Posterior vena cava (tissue), 2 donors: ENCODE measurements around the gene COQ4. TPM values are rescaled to one million over a fixed set of nuclear protein-coding genes. Genes with fewer than 3 reads are reported as not detected.
"Not testable (repeated sequence)": the region's sequence is repeated elsewhere in the genome, so short reads cannot be mapped to it uniquely, and the experiment has no call there.

Experiments
- DNase-seq: peaks from one replicate; pipeline ENCODE4 v3.0.0-alpha.2; 2020; ENCODE audit warnings: low spot score
- intact Hi-C, 2 donors: fragments of 100-400 bp; cut with DNase I; formaldehyde crosslinking; loops; one replicate each; pipeline versions ENCODE4 v1.14.1 to v1.14.2; 2022 to 2023
- total RNA-seq, 2 donors: library from RNA; stranded (reverse); fragmentation: NEBNext Ultra II Directional; extraction: Animal tissue kit (Norgen Biotek cat#: 25700); gene quantifications; one replicate each; pipeline ENCODE4 v1.2.1, GENCODE V29; 2021
- donor health status: DM: yes; HTN: yes; CAD: no.
- donor health status: DM: yes; HTN: yes; CAD: no.

COQ4 gene
- total RNA-seq, 2 donors from 2014 or later = 16.0 to 20.0 TPM

- DNase-seq = not testable (repeated sequence)
- intact Hi-C loops = loop anchor here in 1 of 2 donors (1.0 kb wide), 1 partner anchor 30 kb away; no protein-coding TSS in a partner anchor
Measured at GRCh38 chr9:128338852-128339614, 16.4 kb downstream of the COQ4 start.

- intact Hi-C loops = no loop called here
- peak; percentile 88 for DNase-seq
Measured at GRCh38 chr9:128339761-128340690, 17.4 kb downstream of the COQ4 start, which contains the start of gene SLC27A4. SLC27A4 (plus strand) TSS chr9:128340527; CDS start chr9:128343133, 2,606 bp downstream.

- DNase-seq = peak; percentile 86
- intact Hi-C loops = no loop called here
Measured at GRCh38 chr9:128340691-128341434, 18.2 kb downstream of the COQ4 start.

- DNase-seq = no peak
- intact Hi-C loops = no loop called here
Measured at GRCh38 chr9:128341435-128341849, 18.8 kb downstream of the COQ4 start.

GRCh38 chr9:128342971-128343680 is 20.5 kb downstream of the COQ4 start:
- DNase-seq = no peak
- intact Hi-C loops = no loop called here

- intact Hi-C loops = no loop called here
- DNase-seq = no peak
Measured at GRCh38 chr9:128343855-128344254, 21.2 kb downstream of the COQ4 start.

GRCh38 chr9:128344931-128345605 is 22.4 kb downstream of the COQ4 start:
- intact Hi-C loops = no loop called here
- no peak for DNase-seq

- intact Hi-C loops = no loop called here
Measured at GRCh38 chr9:128349125-128349524, 26.5 kb downstream of the COQ4 start.

GRCh38 chr9:128349772-128350171 is 27.1 kb downstream of the COQ4 start:
- intact Hi-C loops = loop anchor here in 1 of 2 donors (2.0 kb wide), 1 partner anchor 37 kb away; no protein-coding TSS in a partner anchor
- DNase-seq = no peak

More at GRCh38 chr9:128349125-128349524, 26.5 kb downstream of the COQ4 start:
- DNase-seq = no peak

- intact Hi-C loops = no loop called here
- no peak for DNase-seq
Measured at GRCh38 chr9:128355451-128355850, 32.8 kb downstream of the COQ4 start.

GRCh38 chr9:128358090-128358489 is 35.5 kb downstream of the COQ4 start:
- no peak for DNase-seq
- intact Hi-C loops = no loop called here

- intact Hi-C loops = no loop called here
- DNase-seq = no peak
Measured at GRCh38 chr9:128358861-128359260, 36.2 kb downstream of the COQ4 start.

- intact Hi-C loops = no loop called here
Measured at GRCh38 chr9:128360826-128361225, 38.2 kb downstream of the COQ4 start.

GRCh38 chr9:128361296-128361985 is 38.8 kb downstream of the COQ4 start:
- intact Hi-C loops = no loop called here

More at GRCh38 chr9:128360826-128361225, 38.2 kb downstream of the COQ4 start:
- no peak for DNase-seq

GRCh38 chr9:128361986-128362646 is 39.5 kb downstream of the COQ4 start:
- intact Hi-C loops = no loop called here
- DNase-seq = peak; percentile 92

More at GRCh38 chr9:128361296-128361985, 38.8 kb downstream of the COQ4 start:
- no peak for DNase-seq

GRCh38 chr9:128362774-128363173 is 40.1 kb downstream of the COQ4 start:
- intact Hi-C loops = no loop called here
- DNase-seq = no peak

GRCh38 chr9:128365525-128365924 is 42.9 kb downstream of the COQ4 start:
- intact Hi-C loops = no loop called here
- DNase-seq = no peak
